Measurements from ENCODE around the gene IVL.
A peak's percentile ranks its signal among the peaks of the same experiment; 100 is the strongest.

Gene IVL

GRCh38 chr1:152907686-152908601, at the start of gene IVL:
Gene IVL (plus strand): TSS chr1:152908546. CDS start chr1:152909798, 1,252 bp downstream.
- DNase-seq: no peak

DNA sequence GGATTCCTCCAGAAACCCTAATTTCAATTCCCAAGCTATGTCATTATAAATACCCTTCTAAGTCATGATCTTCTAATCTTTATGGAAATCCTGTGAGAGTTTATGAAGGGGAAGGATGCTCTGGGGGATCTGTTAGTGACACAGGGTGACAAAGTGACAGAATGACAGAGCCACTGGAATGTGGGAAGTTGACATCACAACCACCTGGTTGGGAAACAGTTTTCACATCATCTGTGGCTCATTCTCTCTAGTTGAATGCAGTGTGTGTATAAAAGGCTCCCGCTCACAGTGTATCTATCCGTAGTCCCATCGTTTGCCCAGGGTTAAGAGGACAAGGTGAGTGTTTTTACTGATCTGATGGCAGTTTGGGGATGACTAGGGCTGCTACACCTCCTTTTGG, 48.6 kb upstream of the IVL start, which contains the start of gene LCE7A:
TSS of gene LCE7A (plus strand) at position 301 of the 400 bp plus-strand sequence. CDS start 702 bp downstream, outside the sequence.
- DNase-seq: no peak

DNA sequence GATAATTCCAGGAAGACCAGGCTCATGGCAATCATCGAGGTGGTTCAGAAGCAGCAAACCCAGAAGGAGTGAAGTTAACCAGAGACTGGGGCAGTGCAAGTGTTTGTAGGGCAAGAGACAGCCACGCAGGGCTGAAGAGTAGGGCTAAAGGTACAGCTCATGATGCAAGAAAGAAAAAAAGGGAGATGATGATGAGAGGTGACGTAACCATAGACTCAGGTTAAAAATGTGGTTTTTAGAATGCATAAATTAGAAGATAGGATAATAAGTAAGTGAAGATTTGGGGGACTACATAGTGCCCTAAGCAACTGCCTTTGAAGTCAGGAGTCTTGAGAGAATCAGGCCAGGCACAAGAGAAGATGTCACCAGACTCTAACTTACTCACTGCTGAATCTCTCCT, 48.2 kb upstream of the IVL start:
- no peak for DNase-seq

DNA sequence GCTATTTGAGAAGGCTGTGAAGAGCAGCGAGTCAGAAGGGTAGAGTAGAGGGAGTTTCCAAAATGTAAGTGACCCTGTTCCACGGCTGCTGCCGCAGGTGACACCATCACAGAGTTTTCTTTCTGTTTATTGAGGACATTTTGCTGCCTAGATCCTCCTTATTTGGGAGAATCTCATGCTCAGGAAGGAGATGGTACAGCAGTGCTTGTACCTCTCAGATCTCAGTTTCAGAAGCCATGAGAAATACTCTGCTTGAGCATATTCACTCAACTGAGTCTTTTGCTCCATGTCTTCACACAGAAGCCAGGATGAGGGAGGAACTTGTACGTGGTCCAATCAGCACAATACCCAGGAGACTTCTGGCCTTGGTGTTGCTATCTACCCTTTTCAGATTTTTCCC, 47.0 kb upstream of the IVL start:
- no peak for DNase-seq

DNA sequence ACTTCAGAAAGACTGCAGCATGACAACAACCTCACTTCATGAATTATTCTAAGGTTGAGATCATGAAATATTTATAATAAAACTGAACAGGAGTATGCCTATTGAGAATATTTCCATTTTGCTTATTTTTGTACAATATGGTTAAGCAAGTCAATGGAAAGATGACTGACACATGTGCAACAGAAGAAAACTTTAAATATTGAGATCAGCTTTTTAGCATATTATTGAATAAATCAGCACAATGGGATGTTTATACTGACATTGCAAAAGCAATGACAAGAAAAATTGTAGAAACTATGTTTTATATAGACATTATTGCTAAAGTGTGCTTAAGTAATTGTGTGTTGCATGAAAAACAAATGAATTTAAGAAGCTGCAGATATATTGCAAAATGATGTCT, 43.9 kb upstream of the IVL start:
- no peak for DNase-seq

- DNase-seq: no peak
These were observed 42.0 kb upstream of the IVL start for GRCh38 chr1:152866321-152866720.

DNA sequence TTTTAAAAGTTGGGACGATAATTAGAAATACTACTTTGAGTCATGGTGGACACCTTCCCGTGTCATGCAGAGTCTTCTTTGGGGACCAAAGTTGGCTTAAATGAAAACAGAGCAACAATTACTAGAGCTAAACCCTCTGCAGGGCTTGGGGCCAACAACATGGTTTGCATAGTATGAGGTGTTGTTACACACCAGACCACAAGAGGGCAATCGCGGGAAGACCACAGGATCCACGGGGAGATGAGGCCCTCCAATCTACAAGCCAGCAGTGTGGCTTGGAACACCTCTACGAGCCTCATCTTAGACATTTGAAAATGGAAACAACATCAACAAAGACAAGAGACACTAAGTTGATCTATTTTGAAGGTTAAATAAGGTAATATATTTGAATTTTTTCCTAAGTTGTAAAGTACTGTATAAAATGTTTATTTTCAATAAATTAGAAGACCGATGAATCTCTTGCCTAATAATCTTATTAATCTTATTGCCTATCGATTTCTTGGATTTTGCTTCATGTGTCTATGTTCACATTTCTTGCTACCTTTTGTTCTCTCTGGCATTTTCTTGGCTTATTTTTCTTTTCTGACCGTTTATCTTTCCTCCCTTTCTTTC, 38.4 kb upstream of the IVL start:
- DNase-seq: peak; percentile 65

DNA sequence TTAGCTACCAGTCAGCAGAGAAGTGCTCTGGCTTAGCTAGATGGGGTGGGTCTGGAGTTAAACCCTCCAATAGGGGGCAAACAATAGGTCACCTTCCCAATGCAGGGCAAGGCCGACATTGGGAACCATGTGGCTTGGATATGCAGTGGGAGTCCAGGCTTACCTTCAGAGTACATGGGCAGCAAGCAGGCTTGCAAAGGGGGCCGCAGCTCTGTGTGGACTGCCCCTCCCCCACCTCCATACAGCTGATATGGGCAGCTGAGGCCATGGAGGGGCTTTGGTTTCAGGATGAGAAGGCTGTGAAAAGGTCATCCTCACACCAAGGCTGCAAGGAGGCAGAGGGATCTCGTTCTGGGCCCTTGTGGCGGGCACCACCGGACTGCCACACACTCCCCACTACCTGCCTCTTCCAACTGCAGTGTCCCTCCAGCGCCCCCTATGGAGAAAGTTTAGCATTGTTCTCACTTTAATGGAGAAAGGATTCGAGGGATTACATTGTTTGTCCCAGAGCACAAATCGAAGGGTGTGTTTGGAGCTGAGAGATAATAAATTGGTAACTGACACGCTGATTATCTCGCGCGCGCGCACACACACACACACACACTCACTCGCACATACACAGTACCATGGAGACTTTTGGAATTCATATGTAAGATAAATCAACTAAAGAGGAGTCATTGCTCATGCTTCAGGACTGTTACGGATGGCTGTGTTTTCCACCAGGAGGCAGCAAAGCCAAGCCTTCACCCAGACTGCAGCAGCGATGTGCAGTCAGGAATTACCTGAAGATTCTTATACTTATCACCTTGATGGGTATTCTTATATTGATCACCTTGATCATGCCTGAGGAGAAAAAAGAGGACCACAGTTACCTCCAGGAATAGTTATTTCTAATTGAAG, 37.3 kb upstream of the IVL start:
- DNase-seq: peak; percentile 22

- no peak for DNase-seq
These were observed 36.6 kb upstream of the IVL start for GRCh38 chr1:152871731-152872126.

GRCh38 chr1:152873495-152873894, 34.9 kb upstream of the IVL start:
- no peak for DNase-seq

GRCh38 chr1:152876827-152877226, 31.5 kb upstream of the IVL start:
- no peak for DNase-seq

GRCh38 chr1:152878042-152878441, 30.3 kb upstream of the IVL start, which contains the start of gene SMCP:
Gene SMCP (plus strand): TSS chr1:152878322. CDS start chr1:152884423, 6,101 bp downstream.
- peak; percentile 25 for DNase-seq

DNA sequence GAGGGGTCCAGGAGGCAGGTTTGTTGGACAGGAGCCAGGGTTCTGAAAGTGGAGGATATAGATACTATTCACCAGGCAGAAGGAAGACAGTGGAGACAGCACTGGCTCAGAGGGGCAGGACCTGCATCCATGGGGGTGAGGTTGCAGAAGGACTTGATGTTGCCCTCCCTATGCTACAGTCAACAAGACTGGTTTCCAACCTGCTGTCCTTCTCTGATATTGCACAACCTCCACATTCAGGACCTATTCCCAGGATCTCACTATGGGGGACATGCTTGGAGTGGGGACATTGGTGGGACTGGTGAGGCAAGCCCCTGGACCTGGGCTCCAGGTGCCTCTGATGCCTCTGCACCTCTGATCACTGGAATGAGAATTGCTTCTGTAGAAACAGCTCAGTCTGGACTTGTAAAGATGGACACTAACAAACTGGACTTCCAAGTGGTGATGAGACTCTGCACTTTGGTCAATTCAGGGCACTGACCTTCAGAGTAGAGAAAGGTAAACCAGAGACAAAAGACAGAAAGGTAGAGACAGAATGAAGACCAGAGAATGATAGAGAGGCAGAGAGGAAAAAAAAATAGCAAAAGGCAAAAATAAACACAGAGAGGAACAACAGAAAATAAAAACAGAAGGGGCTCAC, 28.7 kb upstream of the IVL start:
- DNase-seq: no peak

- no peak for DNase-seq
These were observed 28.0 kb upstream of the IVL start for GRCh38 chr1:152880316-152880715.

DNA sequence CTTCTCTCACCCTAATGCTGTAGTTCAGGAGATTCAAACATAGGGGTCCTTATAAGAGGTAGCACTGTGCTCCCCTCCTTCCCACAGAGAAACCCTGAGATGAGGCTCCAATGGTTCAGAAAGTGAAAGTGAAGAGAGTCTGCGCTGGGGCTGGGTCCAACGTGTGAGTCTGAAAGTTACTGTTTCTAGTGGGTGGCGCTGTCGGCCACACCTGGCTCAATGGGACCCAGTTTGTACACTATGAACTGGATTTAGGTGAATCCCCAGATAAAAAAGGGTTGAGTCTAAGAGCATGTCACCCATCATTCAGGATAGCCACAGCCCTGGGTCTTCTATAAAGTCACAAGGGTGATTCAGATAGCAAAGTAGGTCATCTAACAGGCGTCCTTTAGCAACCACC, 27.4 kb upstream of the IVL start:
- no peak for DNase-seq

GRCh38 chr1:152884085-152884484, 24.3 kb upstream of the IVL start:
- DNase-seq: no peak

GRCh38 chr1:152884506-152884905, 23.8 kb upstream of the IVL start:
- DNase-seq: no peak

DNA sequence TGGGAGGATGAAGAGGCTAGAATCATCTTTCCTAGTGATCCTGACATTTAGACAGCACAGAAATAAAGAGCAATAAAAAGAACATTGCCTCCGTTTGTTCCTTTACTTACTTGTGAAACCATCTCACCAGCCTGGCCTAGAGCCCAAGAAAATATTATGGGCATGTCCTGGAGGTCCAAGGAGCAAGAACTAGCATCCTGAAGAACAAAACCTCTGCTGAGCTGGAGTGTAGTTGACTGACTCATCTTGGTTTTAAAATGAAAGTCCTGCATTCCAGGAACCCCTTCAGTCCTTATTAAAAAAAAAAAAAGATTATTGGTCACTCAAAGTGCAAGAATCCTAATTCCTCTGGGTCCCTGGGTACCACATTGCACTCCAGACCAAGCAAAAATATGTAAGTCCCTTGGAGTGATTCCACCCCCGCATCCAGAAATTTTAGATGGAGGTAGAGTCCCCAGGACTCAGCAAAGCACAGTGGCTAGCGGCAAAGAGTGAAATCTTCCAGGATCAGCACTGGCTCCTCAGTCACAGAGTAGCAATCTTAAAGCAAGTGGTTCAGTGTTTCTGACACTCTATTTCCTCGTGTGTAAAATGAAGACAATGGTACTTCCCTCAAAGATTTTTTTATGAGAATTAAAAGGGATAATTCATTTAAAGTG, 23.3 kb upstream of the IVL start:
- DNase-seq: no peak

GRCh38 chr1:152886085-152886484, 22.3 kb upstream of the IVL start:
- no peak for DNase-seq

GRCh38 chr1:152886758-152887409, 21.5 kb upstream of the IVL start:
- DNase-seq: no peak

DNA sequence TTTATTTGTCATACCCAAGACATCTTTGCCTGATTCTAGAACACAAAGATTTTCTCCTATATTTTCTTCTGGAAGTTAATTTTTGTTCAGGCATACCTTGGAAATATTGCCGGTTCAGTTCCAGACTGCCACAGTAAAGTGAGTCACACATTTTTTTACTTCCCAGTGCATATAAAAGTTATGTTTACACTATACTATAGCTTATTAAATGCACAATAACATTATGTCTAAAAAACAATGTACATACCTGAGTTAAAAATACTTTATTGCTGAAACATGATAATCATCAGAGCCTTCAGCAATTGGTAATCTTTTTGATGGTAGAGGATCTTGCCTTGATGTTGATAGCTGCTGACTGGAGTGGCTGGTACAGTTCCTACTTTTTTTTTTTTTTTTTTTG, 20.2 kb upstream of the IVL start:
- DNase-seq: no peak

- DNase-seq: no peak
These were observed 9.3 kb upstream of the IVL start for GRCh38 chr1:152899027-152899426.
